Smooth muscle cell (in vitro differentiated cells): ENCODE data around the gene AMFR. TPM values are rescaled to one million over a fixed set of nuclear protein-coding genes. Genes with fewer than 3 reads are reported as not detected.

Source experiments
- DNase-seq: peaks from one replicate; lab custom pipeline; 2025; ENCODE audit not compliant: unreplicated experiment; lab: John Stamatoyannopoulos, UW
- H2AFZ ChIP-seq: fragments of 200-600 bp; sonication (generic); 2 replicates; pipeline ENCODE4 v1.6.0; 2016; ENCODE audit warnings: antibody characterized with exemption, low read depth, mild to moderate bottlenecking
- H3F3A ChIP-seq: fragments of 200-600 bp; sonication (generic); 2 replicates; pipeline ENCODE4 v1.6.0; 2017; ENCODE audit warnings: antibody characterized with exemption, low read depth
- H3K27ac ChIP-seq: fragments of 200-600 bp; sonication (generic); 2 replicates; pipeline ENCODE4 v1.5.1; 2016; ENCODE audit warnings: low read depth, mild to moderate bottlenecking
- H3K27me3 ChIP-seq: fragments of 200-600 bp; sonication (generic); 2 replicates; pipeline ENCODE4 v1.6.1; 2016; ENCODE audit warnings: low read depth, mild to moderate bottlenecking
- H3K36me3 ChIP-seq: fragments of 200-600 bp; sonication (generic); 2 replicates; pipeline ENCODE4 v1.5.1; 2016; ENCODE audit warnings: low read depth
- H3K4me1 ChIP-seq: fragments of 200-600 bp; sonication (generic); 2 replicates; pipeline ENCODE4 v1.5.1; 2016; ENCODE audit warnings: low read depth
- H3K4me2 ChIP-seq: fragments of 200-600 bp; sonication (generic); 2 replicates; pipeline ENCODE4 v1.6.0; 2016; ENCODE audit warnings: mild to moderate bottlenecking
- H3K4me3 ChIP-seq: fragments of 200-600 bp; sonication (generic); 2 replicates; pipeline ENCODE4 v1.5.1; 2016; ENCODE audit warnings: mild to moderate bottlenecking
- H3K79me2 ChIP-seq: fragments of 200-600 bp; sonication (generic); 2 replicates; pipeline ENCODE4 v1.6.0; 2016; ENCODE audit warnings: low read depth, mild to moderate bottlenecking
- H3K9ac ChIP-seq: fragments of 200-600 bp; sonication (generic); 2 replicates; pipeline ENCODE4 v1.6.0; 2016; ENCODE audit warnings: low read depth
- H3K9me3 ChIP-seq: fragments of 200-600 bp; sonication (generic); replicated peaks from 2 replicates; pipeline ENCODE4 v1.5.1; 2016; ENCODE audit warnings: low read depth
- H4K20me1 ChIP-seq: fragments of 200-600 bp; sonication (generic); 2 replicates; pipeline ENCODE4 v1.6.0; 2016; ENCODE audit warnings: low read depth
- WGBS: methylation state at CpG from one replicate; pipeline ENCODE4 v1.1.7; 2016; ENCODE audit warnings: low lambda C conversion rate; 5-methylcytosine and 5-hydroxymethylcytosine counted together
- polyA plus RNA-seq: library from polyadenylated mRNA; unstranded; fragments of >200 nt; fragmentation: Nextera tagmentation; extraction: Ambion mirVana; gene quantifications from 2 replicates; pipeline ENCODE4 v1.2.1, GENCODE V29; 2016
- total RNA-seq: library from RNA; depleted of rRNA; stranded (reverse); fragments of >200 nt; gene quantifications from 2 replicates; pipeline ENCODE4 v1.2.3, GENCODE V29; 2014
- TF ChIP-seq, protein P1 (sequence below): fragments of 200-600 bp; sonication (generic); IDR thresholded peaks from 2 replicates; pipeline ENCODE4 v1.5.1; 2017; ENCODE audit warnings: borderline replicate concordance, mild to moderate bottlenecking, antibody characterized with exemption; ENCODE audit not compliant: insufficient read depth, poor library complexity, severe bottlenecking

AMFR gene
- total and polyA plus RNA-seq, 2 experiments from 2014 or later: 45.2 to 76.6 TPM

DNA sequence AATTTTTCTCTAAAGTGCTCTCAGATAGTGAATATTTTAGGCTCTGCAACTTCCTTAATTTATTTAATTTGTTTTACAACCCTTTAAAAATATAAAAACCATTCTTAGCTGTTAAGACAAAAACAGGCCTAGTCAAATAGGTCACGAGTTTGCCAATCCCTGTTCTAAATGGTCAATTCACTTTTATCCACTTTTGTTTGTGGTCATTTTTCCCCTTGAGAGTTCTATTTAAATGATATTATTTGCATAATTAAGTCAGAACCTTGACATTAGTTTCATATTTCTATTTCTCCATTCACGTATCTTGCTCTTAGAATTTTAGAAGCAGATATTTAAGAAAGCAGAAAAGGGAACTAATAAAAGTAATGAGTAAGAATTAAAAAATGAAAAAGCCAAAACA, 4.0 kb downstream of the AMFR start:
- H3K4me3 ChIP-seq: no peak overlapping the region
- no peaks in the 10 kb centered on the region for H3K27me3 ChIP-seq
- H3K27ac ChIP-seq: no peak overlapping the region
- H3K9me3 ChIP-seq: no peaks in the 10 kb centered on the region
- H4K20me1 ChIP-seq: peaks cover 77% of the 10 kb centered on the region
- peaks cover 22% of the 10 kb centered on the region for H3K4me1 ChIP-seq
- peaks cover 79% of the 10 kb centered on the region for H3K79me2 ChIP-seq
- no peak overlapping the region for H3K4me2 ChIP-seq
- H3F3A ChIP-seq: peaks cover 3% of the 10 kb centered on the region
- TF ChIP-seq, protein P1, sequence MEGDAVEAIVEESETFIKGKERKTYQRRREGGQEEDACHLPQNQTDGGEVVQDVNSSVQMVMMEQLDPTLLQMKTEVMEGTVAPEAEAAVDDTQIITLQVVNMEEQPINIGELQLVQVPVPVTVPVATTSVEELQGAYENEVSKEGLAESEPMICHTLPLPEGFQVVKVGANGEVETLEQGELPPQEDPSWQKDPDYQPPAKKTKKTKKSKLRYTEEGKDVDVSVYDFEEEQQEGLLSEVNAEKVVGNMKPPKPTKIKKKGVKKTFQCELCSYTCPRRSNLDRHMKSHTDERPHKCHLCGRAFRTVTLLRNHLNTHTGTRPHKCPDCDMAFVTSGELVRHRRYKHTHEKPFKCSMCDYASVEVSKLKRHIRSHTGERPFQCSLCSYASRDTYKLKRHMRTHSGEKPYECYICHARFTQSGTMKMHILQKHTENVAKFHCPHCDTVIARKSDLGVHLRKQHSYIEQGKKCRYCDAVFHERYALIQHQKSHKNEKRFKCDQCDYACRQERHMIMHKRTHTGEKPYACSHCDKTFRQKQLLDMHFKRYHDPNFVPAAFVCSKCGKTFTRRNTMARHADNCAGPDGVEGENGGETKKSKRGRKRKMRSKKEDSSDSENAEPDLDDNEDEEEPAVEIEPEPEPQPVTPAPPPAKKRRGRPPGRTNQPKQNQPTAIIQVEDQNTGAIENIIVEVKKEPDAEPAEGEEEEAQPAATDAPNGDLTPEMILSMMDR: no peak
- no peaks in the 10 kb centered on the region for H3K36me3 ChIP-seq
- H3K9ac ChIP-seq: no peak overlapping the region
- 96% methylated on average over 2 of the region's 2 CpGs for WGBS
- DNase-seq: no peak
- no peak overlapping the region for H2AFZ ChIP-seq

DNA sequence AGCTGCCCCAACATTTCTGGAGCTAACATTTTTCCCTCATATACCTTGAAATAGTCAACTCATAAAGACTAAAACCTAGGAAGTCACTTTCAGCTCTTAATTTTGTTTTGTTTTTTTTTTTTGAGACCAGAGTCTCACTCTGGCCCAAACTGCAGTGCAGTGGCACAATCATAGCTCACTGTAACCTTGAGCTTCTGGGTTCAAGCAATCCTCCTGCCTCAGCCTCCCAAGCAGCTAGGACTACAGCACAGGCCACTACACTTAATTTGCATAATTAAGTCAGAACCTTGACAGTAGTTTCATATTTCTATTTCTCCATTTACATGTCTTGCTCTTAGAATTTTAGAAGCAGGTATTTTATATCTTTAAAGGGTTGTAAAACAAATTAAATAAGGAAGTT, 4.7 kb downstream of the AMFR start:
- DNase-seq: no peak
- Histone ChIP-seq H3K79me2 (peaks cover 86% of the 10 kb centered on the region), H3F3A (no peaks in the 10 kb centered on the region), H3K4me2 (no peak overlapping the region), H4K20me1 (peaks cover 84% of the 10 kb centered on the region), H3K4me3 (no peak overlapping the region), H3K36me3 (no peaks in the 10 kb centered on the region), H3K9ac (no peak overlapping the region), H3K27ac (no peak overlapping the region), H3K9me3 (no peaks in the 10 kb centered on the region), H2AFZ (no peak overlapping the region), H3K27me3 (no peaks in the 10 kb centered on the region), H3K4me1 (peaks cover 22% of the 10 kb centered on the region)
- TF ChIP-seq, protein P1: no peak

DNA sequence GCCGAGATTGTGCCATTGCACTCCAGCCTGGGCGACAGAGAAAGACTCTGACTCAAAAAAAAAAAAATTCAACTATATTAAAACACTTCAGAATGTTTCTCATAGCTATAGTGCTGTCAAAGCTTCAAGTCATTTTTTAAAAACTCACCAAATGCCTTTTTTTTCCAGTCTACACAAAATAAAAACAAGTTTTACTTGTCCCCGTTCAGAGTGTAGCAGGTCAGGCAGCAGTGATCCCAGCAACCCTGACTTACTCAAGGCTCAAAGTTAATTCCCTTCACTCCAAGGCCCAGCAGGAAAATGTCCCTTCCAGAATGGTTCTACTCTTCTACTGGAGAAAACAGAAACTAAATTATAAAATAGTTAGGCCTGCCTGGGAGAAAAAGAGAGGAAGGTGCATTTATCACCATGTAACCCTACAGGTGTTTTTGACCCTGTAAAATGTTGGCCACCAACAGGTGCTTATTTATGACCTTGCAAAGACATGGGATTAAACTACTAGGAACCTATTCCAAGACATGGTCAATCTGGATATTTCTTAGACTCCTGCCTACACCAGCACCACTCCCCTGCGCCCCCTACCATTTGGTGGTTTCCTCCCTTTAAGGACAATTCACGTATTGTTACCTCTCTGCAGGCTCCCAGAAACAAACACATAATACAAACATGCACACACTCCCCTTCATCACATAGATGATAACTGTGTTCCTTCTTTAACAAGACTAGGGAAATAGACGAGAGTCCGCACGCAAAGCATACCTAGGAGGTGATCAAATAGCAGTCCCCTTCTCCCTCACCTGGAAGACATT, 5.4 kb downstream of the AMFR start:
- no peaks in the 10 kb centered on the region for H3K36me3 ChIP-seq
- WGBS: 90% methylated on average over 8 of the region's 8 CpGs
- peaks cover 90% of the 10 kb centered on the region for H4K20me1 ChIP-seq
- peaks cover 89% of the 10 kb centered on the region for H3K79me2 ChIP-seq
- no peak overlapping the region for H2AFZ ChIP-seq
- TF ChIP-seq, protein P1: no peak
- H3K4me1 ChIP-seq: peaks cover 24% of the 10 kb centered on the region
- no peak overlapping the region for H3K9ac ChIP-seq
- no peak overlapping the region for H3K4me3 ChIP-seq
- no peaks in the 10 kb centered on the region for H3K27me3 ChIP-seq
- no peaks in the 10 kb centered on the region for H3K9me3 ChIP-seq
- H3K27ac ChIP-seq: no peak overlapping the region
- no peaks in the 10 kb centered on the region for H3F3A ChIP-seq
- H3K4me2 ChIP-seq: no peak overlapping the region
- no peak for DNase-seq

DNA sequence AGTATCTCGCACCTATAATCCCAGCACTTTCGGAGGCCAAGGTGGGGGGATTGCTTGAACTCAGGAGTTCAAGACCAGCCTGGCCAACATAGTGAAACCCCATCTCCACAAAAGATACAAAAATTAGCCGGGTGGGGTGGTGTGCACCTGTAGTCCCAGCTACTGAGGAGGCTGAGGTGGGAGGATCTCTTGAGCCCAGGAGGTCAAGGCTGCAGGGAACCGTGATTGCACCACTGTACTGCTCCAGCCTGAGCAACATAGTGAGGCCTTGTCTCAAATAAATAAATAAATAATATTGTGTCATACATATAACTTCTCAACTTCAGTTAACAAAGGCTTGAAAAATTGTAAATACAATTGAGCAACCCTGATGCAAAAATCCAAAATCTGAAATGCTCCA, 8.2 kb downstream of the AMFR start:
- Histone ChIP-seq H4K20me1 (peaks cover 80% of the 10 kb centered on the region), H2AFZ (no peak overlapping the region), H3K36me3 (no peaks in the 10 kb centered on the region), H3K79me2 (peaks cover 70% of the 10 kb centered on the region), H3K4me3 (no peak overlapping the region), H3K27ac (no peak overlapping the region), H3K9ac (no peak overlapping the region), H3K9me3 (no peaks in the 10 kb centered on the region), H3K4me2 (no peak overlapping the region), H3K4me1 (peaks cover 7% of the 10 kb centered on the region), H3K27me3 (no peaks in the 10 kb centered on the region), H3F3A (no peaks in the 10 kb centered on the region)
- TF ChIP-seq, protein P1: no peak
- WGBS: 96% methylated on average over 4 of the region's 4 CpGs
- DNase-seq: no peak
